A204.1 (cell line): ENCODE results near the gene DET1.
A peak's percentile ranks its signal among the peaks of the same experiment; 100 is the strongest.
"Not testable (repeated sequence)": the region's sequence is repeated elsewhere in the genome, so short reads cannot be mapped to it uniquely, and the experiment has no call there.

Experiments
- FAIRE-seq: peaks from 2 replicates; lab custom pipeline; 2012; peaks lifted over from hg19 to GRCh38; lab: Jason Lieb, UNC

Gene DET1

DNA sequence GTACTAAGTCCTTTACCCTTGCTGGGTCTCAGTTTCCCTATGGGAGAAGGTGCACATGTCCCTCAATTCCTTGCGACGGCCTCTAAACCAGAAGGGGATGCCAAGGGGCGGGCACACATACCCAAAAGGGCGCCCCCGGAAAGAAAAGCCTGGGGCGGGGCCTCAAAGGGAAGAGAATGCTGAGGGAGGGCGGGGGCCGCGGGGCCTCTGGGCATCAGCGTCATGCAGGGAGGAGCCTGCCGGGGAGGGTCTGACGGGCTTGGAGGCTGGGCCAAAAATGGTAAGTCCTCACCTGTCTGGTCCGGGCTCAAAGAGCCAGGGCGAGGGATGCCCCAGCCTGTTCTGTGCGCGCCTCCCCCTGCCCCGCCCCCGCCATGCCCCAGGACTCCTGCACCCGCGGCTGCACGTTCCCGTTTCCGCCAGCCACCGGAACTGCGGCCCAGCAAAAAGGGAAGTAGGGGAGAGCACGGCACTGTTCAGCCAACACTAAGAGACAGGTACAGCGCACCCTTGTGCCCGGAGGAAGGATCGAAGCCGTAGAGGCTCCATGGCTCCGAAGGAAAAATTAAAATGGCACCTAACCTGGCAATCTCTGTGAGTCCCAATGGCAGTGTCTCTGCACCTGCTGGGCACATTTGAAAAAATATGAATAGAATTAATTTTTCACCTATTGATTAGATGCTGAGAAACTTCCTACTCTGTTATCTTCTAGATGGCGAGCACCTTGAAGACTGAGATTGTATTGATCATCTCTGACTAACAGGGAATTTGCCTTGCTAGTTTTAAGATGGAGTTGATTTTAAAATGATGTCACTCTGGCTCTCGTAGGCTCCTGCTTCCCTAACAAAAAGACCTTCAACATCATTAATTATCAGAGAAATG, at the start of gene DET1:
TSS of gene DET1 (minus strand) at position 434 of the 882 bp plus-strand sequence. CDS start 14,976 bp downstream, outside the sequence.
- FAIRE-seq = peak; percentile 78

DNA sequence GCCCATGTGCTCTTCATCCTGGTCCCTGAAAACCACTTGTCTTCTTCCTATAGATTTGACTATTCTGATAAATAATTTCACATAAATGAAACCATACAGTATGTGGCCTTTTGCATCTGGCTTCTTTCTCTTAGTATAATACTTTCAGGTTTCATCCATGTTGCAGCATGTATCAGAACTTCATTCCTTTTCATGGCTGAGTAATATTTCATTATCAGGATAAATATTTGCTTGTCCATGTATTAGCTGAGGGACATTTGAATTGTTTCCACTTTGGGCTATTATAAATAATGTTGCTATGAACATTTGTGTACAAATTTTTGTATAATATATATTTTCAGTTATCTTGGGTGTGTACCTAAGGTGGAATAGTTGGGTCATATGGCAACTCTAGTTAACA, 44.9 kb upstream of the DET1 start:
- no peak for FAIRE-seq

- no peak for FAIRE-seq
Measured at GRCh38 chr15:88590759-88591158, 44.3 kb upstream of the DET1 start.

DNA sequence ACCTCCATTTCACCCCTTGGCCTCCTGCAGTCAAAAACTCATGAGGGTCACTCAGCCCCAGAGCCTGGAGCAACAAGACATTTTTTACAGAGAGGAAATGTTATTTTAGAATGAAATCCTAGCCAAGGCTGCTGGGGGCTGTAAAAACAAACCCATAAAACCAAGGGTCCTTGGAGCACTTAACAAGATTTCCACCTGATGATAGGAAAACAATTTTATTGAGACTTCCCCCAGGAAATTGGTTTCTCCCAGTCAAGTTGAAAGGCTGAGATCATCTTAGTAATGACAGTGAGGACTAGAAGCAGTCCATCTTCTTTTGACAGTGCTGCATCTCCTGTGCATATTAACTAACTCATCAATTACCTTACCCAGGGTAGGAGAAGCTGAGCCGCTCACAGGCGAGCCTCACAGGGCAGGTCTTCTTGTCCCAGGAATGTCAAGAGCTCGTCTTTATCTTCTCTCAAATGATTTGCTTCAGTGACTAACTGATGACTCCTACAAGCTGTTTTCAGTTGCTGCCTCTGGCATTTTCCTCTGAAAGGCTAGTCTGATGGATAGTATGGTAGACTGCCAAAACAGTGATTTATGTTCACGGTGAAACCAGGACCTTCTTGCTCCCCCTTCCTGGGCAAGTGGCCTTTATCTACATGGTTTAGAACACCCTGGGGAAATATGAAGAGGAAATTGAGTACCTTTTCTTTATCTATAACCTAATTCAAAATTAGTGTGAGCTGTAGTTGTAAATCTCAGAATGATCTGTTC, 40.1 kb upstream of the DET1 start:
- FAIRE-seq = no peak

GRCh38 chr15:88580532-88580931, 34.1 kb upstream of the DET1 start:
- no peak for FAIRE-seq

DNA sequence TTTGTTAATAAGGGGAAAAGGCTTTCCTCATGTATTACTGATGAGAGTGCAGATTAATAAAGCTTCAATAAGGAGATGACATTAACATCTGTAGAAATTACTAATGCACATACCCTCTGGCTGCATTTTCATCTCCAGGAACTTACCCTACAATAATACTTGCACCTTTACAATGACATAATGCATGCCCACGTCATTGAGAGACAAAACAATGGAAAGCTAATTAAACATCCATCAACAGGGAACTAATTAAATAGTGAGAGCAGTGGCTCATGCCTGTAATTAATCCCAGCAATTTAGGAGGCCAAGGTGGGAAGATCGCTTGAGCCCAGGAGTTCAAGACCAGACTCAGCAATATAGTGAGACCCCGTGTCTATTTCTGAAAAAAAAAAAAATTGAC, 32.8 kb upstream of the DET1 start:
- FAIRE-seq = no peak

- FAIRE-seq = no peak
Measured at GRCh38 chr15:88574655-88575054, 28.2 kb upstream of the DET1 start.

DNA sequence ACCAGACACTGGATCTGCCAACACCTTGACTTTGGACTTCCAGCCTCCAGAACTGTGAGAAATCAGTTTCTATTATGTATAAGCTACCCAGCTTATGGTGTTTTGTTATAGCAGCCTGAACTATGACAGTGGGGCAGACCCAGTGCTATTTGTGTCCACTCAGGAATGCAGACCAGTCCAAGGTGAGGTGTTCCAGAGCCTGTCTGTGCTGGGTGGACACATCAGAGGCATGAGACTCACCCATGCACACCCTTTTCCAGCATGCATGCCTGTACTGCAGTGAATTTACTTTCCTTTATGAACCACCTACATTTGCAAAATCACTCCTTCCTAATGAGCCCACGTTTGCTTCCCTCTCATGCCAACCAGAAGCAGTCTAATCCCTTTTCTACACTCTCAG, 27.6 kb upstream of the DET1 start:
- FAIRE-seq = no peak

- FAIRE-seq = no peak
Measured at GRCh38 chr15:88571852-88572259, 25.4 kb upstream of the DET1 start.

DNA sequence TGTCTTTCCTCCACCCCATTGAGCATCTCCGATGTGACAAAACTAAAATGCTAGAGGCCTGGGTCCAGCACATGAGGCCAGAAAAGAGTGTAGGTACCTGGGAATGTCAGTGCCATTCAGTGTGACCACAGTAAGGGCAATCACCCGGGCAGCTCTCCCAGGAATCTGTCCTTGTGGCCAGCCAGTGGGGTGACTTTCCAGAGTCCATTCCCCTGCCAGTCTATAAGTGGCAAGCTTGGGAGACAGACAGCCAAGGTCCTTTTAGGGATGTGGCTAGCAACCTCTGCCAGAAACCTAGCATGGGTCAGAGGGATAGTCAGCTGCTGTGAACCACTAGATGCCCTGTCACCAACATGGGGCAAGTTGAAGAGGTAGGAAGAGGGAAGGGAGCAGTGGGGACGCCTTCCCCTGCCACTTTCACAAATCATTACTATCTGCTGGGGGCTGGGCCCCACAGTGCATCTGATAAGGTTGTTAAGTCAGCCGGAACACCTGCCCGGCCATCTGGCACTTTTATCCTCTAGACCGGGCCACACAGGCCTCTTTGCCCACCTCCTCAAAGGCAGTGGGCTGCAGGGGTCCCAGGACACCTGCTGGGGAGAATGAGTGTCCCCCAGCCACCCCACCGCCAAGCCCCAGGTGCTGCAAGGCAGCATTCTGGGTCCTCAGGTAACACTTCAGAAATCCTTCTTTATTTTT, 24.8 kb upstream of the DET1 start:
- FAIRE-seq = no peak

DNA sequence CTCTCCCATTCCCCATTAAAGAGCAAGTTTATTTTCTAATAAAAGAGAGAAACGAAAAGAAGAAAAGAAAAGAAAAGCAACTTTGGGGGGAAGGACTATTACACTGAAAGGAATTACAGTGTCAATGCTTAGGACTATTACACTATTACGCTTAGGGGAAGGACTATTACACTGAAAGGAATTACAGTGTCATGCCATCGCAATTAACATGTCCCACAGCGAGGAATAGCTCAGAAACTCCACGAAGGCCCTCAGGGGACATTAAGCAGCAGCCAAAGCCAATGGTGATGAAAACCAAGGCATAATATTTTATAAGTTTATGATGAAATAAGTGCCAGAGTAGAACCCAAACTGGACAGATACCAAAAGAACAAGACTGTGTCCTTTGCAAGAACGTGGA, 22.1 kb upstream of the DET1 start:
- no peak for FAIRE-seq

DNA sequence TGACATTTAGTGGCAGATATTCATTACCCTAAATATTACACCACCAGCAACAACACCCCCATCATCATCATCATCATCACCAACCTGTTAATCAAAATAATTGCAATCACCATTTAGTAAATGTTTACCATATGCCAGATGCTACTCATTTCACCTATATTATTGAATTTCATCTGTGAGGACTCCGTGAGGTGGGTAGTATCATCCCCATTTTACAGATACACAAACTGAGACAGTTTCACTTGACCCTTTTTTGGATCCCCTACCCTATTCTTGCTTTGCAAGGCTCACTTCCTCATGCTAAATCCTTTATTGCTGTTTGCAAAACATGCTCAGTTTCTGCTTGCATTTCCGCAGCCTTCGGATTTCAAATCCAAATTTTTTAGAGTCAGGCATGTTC, 18.3 kb upstream of the DET1 start:
- no peak for FAIRE-seq

GRCh38 chr15:88563638-88564037, 17.2 kb upstream of the DET1 start:
- FAIRE-seq = no peak

GRCh38 chr15:88559565-88559964, 13.1 kb upstream of the DET1 start:
- not testable (repeated sequence) for FAIRE-seq

GRCh38 chr15:88558026-88558425, 11.5 kb upstream of the DET1 start:
- not testable (repeated sequence) for FAIRE-seq

- not testable (repeated sequence) for FAIRE-seq
Measured at GRCh38 chr15:88548009-88548408, 1.5 kb upstream of the DET1 start.

DNA sequence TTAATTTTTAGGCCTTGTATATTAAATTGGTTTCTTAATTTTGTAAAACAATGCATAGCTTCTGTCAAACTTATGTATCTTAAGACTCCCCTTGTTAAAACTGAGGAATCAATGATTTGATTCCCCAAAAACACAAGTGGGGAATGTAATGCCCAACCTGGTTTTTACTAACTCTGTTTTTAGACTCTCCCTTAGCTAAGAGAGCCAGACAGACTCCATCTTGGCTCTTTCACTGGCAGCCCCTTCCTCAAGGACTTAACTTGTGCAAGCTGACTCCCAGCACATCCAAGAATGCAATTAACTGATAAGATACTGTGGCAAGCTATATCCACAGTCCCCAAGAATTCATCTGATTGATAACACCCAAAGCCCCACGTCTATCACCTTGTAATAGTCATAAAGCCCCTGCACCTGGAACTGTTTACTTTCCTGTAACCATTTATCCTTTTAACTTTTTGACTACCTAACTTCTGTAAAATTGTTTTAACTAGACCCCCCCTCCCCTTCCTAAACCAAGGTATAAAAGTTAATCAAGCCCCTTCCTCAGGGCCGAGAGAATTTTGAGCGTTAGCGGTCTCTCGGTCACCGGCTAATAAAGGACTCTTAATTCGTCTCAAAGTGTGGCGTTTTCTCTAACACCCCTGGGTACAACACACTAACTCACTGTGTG, 768 bp downstream of the DET1 start:
- FAIRE-seq = not testable (repeated sequence)

- no peak for FAIRE-seq
Measured at GRCh38 chr15:88543065-88543776, 3.3 kb downstream of the DET1 start.

DNA sequence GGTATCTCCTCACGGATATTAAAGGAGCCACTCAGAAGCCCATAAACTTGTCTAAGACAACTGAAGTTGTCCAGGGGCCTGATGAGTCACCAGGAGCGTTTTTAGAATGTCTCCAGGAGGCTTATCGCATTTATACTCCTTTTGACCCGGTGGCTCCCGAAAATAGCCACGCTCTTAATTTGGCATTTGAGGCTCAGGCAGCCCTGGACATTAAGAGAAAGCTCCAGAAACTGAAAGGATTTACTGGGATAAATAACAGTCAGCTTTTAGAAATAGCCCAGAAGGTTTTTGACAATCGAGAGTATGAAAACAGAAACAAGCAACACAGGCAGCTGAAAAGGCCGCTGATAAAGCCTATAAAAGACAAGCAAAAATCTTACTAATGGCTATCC, 4.1 kb downstream of the DET1 start:
- FAIRE-seq = no peak

- no peak for FAIRE-seq
Measured at GRCh38 chr15:88541709-88542341, 4.7 kb downstream of the DET1 start.

GRCh38 chr15:88541111-88541510, 5.4 kb downstream of the DET1 start:
- not testable (repeated sequence) for FAIRE-seq
